Measurements from ENCODE around the gene RNF5. TPM values are rescaled to one million over a fixed set of nuclear protein-coding genes. Genes with fewer than 3 reads are reported as not detected.
A peak's percentile ranks its signal among the peaks of the same experiment; 100 is the strongest.
"Not testable (repeated sequence)": the region's sequence is repeated elsewhere in the genome, so short reads cannot be mapped to it uniquely, and the experiment has no call there.

The RNF5 gene
- total RNA-seq, 2 donors from 2014 or later: 45.0 to 49.2 TPM

- Mint-ChIP-seq H3K4me3 (no peak overlapping the region), H3K9me3 (no peaks in the 10 kb centered on the region), H3K4me1 (ENCODE audit: low read depth) (peaks cover 65% of the 10 kb centered on the region), H3K27me3 (ENCODE audit: low read depth) (no peaks in the 10 kb centered on the region), H3K36me3 (ENCODE audit: insufficient read depth in 2 of 2) (peaks cover 19 to 26% of the 10 kb centered on the region in 2 donors), H3K27ac (peak overlapping the region; percentile 45)
- ATAC-seq (replicated peaks in 1 of 2) (no peak), DNase-seq (no peak)
Measured at GRCh38 chr6:32183483-32184083, 5.4 kb downstream of the RNF5 start.

GRCh38 chr6:32184084-32184640 lies 6.0 kb downstream of the RNF5 start, which contains the start of gene AGER:
Gene AGER (minus strand): TSS chr6:32184253. CDS start chr6:32184222, 31 bp downstream.
- Mint-ChIP-seq H3K36me3 (ENCODE audit: insufficient read depth in 2 of 2) (peaks cover 17 to 24% of the 10 kb centered on the region in 2 donors), H3K9me3 (no peaks in the 10 kb centered on the region), H3K4me1 (ENCODE audit: low read depth) (peaks cover 65% of the 10 kb centered on the region), H3K27me3 (ENCODE audit: low read depth) (no peaks in the 10 kb centered on the region), H3K27ac (peak within 1 kb of the TSS; percentile 99), H3K4me3 (no peak within 1 kb of the TSS)
- ATAC-seq (replicated peaks in 1 of 2): no peak
- no peak for DNase-seq

GRCh38 chr6:32185681-32186131 lies 7.5 kb downstream of the RNF5 start:
- peak; percentile 49 to 59 for DNase-seq
- H3K9me3 Mint-ChIP-seq; H3K27me3 Mint-ChIP-seq (ENCODE audit: low read depth): not testable (repeated sequence)
- H3K36me3 Mint-ChIP-seq (ENCODE audit: insufficient read depth in 2 of 2): peaks cover 17 to 26% of the 10 kb centered on the region in 2 donors
- peak; percentile 70 to 78 for ATAC-seq (replicated peaks in 1 of 2)
- H3K4me1 Mint-ChIP-seq (ENCODE audit: low read depth): peaks cover 53% of the 10 kb centered on the region
- H3K4me3 Mint-ChIP-seq: peak overlapping the region; percentile 59 to 85
- peak overlapping the region; percentile 99 for H3K27ac Mint-ChIP-seq

- peak in 1 of 2 donors; percentile 5 for ATAC-seq (replicated peaks in 1 of 2)
- H3K27me3 Mint-ChIP-seq (ENCODE audit: low read depth); H3K9me3 Mint-ChIP-seq; DNase-seq: not testable (repeated sequence)
- peaks cover 50% of the 10 kb centered on the region for H3K4me1 Mint-ChIP-seq (ENCODE audit: low read depth)
- peak overlapping the region; percentile 99 for H3K27ac Mint-ChIP-seq
- H3K36me3 Mint-ChIP-seq (ENCODE audit: insufficient read depth in 2 of 2): peaks cover 20 to 24% of the 10 kb centered on the region in 2 donors
- peak overlapping the region; percentile 71 to 85 for H3K4me3 Mint-ChIP-seq
Measured at GRCh38 chr6:32186151-32186840, 8.1 kb downstream of the RNF5 start.

GRCh38 chr6:32187009-32187709 lies 9.0 kb downstream of the RNF5 start:
- DNase-seq (no peak), ATAC-seq (replicated peaks in 1 of 2) (no peak)
- Mint-ChIP-seq H3K4me1 (ENCODE audit: low read depth) (peaks cover 54% of the 10 kb centered on the region), H3K27ac (peak overlapping the region; percentile 99), H3K9me3 (no peaks in the 10 kb centered on the region), H3K4me3 (peak overlapping the region; percentile 89 to 92), H3K27me3 (ENCODE audit: low read depth) (no peaks in the 10 kb centered on the region), H3K36me3 (ENCODE audit: insufficient read depth in 2 of 2) (peaks cover 22 to 25% of the 10 kb centered on the region in 2 donors)

- H3K9me3 Mint-ChIP-seq; ATAC-seq (replicated peaks in 1 of 2); H3K27me3 Mint-ChIP-seq (ENCODE audit: low read depth); DNase-seq: not testable (repeated sequence)
- Mint-ChIP-seq H3K27ac (peak overlapping the region; percentile 87), H3K4me1 (ENCODE audit: low read depth) (peaks cover 58% of the 10 kb centered on the region), H3K4me3 (peak overlapping the region; percentile 89 to 92), H3K36me3 (ENCODE audit: insufficient read depth in 2 of 2) (peaks cover 22 to 25% of the 10 kb centered on the region in 2 donors)
Measured at GRCh38 chr6:32187725-32188380, 9.6 kb downstream of the RNF5 start.

- Mint-ChIP-seq H3K4me3 (peak overlapping the region; percentile 89 to 92), H3K27me3 (ENCODE audit: low read depth) (no peaks in the 10 kb centered on the region), H3K27ac (peak overlapping the region; percentile 87), H3K9me3 (no peaks in the 10 kb centered on the region), H3K36me3 (ENCODE audit: insufficient read depth in 2 of 2) (peaks cover 22 to 25% of the 10 kb centered on the region in 2 donors), H3K4me1 (ENCODE audit: low read depth) (peaks cover 64% of the 10 kb centered on the region)
- ATAC-seq (replicated peaks in 1 of 2) (no peak), DNase-seq (no peak)
Measured at GRCh38 chr6:32188381-32189068, 10.3 kb downstream of the RNF5 start.

- peaks cover 71% of the 10 kb centered on the region for H3K4me1 Mint-ChIP-seq (ENCODE audit: low read depth)
- H3K4me3 Mint-ChIP-seq: peak overlapping the region; percentile 89 to 92
- peak overlapping the region; percentile 87 for H3K27ac Mint-ChIP-seq
- H3K36me3 Mint-ChIP-seq (ENCODE audit: insufficient read depth in 2 of 2): peaks cover 22 to 25% of the 10 kb centered on the region in 2 donors
- ATAC-seq (replicated peaks in 1 of 2) (no peak), DNase-seq (no peak)
- H3K27me3 Mint-ChIP-seq (ENCODE audit: low read depth): no peaks in the 10 kb centered on the region
- H3K9me3 Mint-ChIP-seq: no peaks in the 10 kb centered on the region
Measured at GRCh38 chr6:32189069-32189741, 11.0 kb downstream of the RNF5 start.

- no peaks in the 10 kb centered on the region for H3K27me3 Mint-ChIP-seq (ENCODE audit: low read depth)
- H3K4me3 Mint-ChIP-seq: peak overlapping the region; percentile 89 to 92
- peak overlapping the region; percentile 87 for H3K27ac Mint-ChIP-seq
- no peaks in the 10 kb centered on the region for H3K9me3 Mint-ChIP-seq
- DNase-seq (no peak), ATAC-seq (replicated peaks in 1 of 2) (no peak)
- peaks cover 22 to 25% of the 10 kb centered on the region in 2 donors for H3K36me3 Mint-ChIP-seq (ENCODE audit: insufficient read depth in 2 of 2)
- H3K4me1 Mint-ChIP-seq (ENCODE audit: low read depth): peaks cover 76% of the 10 kb centered on the region
Measured at GRCh38 chr6:32189742-32190053, 11.5 kb downstream of the RNF5 start.

- peak; percentile 64 to 66 for ATAC-seq (replicated peaks in 1 of 2)
- peaks cover 81% of the 10 kb centered on the region for H3K4me1 Mint-ChIP-seq (ENCODE audit: low read depth)
- DNase-seq: peak; percentile 82 to 86
- H3K4me3 Mint-ChIP-seq: peak within 1 kb of the TSS; percentile 94 to 100
- no peaks in the 10 kb centered on the region for H3K27me3 Mint-ChIP-seq (ENCODE audit: low read depth)
- H3K27ac Mint-ChIP-seq: peak within 1 kb of the TSS; percentile 97
- no peaks in the 10 kb centered on the region for H3K9me3 Mint-ChIP-seq
- H3K36me3 Mint-ChIP-seq (ENCODE audit: insufficient read depth in 2 of 2): peaks cover 22 to 24% of the 10 kb centered on the region in 2 donors
Measured at GRCh38 chr6:32190054-32190851, 12.0 kb downstream of the RNF5 start, which contains the start of gene PBX2. Gene PBX2 (minus strand): TSS chr6:32190202. CDS start chr6:32189915, 287 bp downstream.

All from activated T-cell treated with anti-CD3 and anti-CD28 coated beads, Interleukin-2, amount 50 U/mL, for 72 hours (primary cell).